GM19023 (cell line): Measurements from ENCODE around the gene TMEM131L.
"Not testable (repeated sequence)": the region's sequence is repeated elsewhere in the genome, so short reads cannot be mapped to it uniquely, and the experiment has no call there.

Source experiments
- ATAC-seq: cut with Tn5 transposase; IDR thresholded peaks from one replicate; pipeline ENCODE4 v1.9.1; 2021; ENCODE audit warnings: mild to moderate bottlenecking, moderate library complexity; ENCODE audit not compliant: unreplicated experiment

The TMEM131L gene

DNA sequence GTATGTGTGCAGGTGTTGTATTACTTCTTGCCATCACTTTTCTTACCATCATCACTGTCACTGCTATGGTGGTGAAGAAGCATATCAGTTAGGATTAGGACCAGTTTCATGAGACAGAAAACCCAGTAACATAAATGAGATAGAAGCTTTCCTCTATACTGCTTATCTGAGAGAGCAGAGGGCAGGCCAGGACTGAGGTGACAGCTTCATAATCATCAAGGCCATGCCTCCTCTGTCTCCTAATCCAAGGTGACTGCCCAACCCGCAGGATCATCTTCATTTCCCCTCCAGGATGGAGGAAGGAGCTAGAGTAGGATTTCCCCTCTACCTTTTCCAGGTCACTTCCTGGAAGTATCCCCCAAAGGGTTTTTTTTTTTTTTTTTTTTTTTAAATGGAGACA, 35.4 kb downstream of the TMEM131L start:
- ATAC-seq = no peak

DNA sequence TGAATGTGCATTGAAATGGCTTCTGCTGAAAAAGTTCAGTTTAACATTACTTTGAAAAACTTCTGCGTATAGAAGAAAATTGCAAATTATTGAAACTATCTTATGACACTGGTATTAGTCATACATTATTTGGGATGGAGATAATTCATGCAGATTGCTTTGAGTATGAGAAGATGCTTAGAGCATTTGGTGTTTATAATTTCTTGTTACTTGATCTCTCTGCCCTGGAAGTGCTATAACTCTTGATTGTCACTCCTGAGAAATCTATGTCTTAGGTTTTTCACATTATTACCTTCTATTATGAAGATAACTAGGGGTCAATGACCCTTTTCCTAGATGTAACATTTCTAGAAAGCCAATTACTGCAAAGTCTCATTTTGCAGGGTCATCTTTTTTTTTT, 36.4 kb downstream of the TMEM131L start:
- no peak for ATAC-seq

DNA sequence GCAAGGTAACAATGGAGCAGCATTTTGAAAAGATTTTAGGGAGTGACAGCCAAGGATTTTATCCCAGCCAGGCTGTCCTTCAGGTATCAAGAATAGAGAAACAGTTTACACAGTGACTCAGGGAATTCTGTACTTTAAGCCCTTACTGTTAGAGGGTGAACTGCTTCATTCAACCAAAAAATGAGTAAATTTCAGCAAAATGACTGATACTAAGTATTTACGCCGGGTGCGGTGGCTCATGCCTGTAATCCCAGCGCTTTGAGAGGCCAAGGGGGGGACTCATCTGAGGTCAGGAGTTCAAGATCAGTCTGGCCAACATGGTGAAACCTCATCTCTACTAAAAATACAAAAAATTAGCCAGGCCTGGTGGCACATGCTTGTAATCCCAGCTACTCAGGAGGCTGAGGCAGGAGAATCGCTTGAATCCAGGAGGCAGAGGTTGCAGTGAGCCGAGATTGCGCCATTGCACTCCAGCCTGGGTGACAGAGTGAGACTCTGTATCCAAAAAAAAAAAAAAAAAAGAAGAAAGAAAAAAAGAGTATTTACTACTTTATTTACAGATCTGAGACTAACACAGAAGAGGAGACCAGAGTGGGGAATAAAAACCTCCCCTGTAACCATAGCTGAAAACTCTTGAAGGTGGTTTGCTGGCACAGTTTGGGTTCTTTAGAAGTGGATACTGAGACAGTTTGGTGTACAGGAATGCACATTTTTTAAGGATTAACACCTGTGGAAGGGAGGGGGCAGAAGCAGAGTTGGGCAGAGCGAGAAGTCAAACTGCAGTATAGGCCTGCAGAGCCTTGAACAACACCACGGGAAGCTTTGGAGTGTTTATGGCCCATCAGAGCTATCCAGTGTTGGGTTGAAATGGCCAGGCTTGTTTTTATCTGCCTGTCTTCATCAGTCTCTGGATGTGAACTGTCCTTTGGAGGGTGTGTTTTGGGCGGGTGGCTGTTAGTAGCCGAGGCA, 40.5 kb downstream of the TMEM131L start:
- ATAC-seq = no peak

DNA sequence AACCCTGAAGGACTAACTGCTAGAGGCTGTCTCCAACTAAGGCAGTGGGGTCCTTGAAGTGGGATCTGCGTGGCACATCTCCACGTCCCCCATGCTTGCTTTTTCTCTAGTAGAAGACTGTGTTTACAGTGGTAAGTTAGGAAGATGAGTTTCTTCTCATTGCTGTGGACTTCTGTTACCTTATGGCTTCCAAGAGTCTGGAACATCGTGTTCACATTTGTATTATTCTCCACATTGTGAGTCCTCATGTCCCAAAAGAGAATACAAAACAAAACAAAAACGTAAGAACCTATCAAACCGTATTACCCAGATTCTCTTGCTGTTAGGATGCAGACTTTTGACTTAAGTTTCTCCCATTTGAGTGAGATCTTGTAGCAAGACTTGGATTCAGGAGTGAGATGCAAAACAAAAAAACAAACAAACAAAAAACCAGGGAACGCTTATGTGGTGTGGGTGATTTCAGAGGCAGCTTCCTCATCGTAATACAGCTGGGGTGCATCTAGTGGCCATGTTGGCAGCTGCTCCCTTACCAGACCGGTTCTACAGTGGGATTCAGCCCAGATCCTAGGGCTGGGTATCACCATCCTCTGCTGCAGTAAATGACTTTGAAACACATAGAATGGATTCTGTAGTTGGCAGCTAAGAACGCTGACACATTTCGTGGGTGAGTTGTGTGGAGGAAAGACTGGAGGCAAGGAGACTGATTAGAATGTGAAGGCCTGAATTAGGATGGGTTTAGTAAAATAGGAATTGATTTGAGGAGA, 41.3 kb downstream of the TMEM131L start:
- no peak for ATAC-seq

DNA sequence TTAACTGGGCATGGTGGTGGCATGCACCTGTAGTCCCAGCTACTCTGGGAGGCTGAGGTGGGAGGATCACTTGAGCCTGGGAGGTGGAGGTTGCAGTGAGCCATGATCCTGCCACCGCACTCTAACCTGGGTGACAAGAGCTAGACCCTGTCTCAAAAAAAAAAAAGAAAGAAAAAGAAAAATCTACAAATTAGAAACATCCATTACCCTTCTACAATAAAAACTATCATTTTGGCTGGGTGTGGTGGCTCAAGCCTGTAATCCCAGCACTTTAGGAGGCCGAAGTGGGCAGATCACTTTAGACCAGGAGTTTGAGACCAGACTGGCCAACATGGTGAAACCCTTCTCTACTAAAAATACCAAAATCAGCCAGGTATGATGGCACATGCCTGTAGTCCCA, 43.1 kb downstream of the TMEM131L start:
- ATAC-seq = not testable (repeated sequence)

DNA sequence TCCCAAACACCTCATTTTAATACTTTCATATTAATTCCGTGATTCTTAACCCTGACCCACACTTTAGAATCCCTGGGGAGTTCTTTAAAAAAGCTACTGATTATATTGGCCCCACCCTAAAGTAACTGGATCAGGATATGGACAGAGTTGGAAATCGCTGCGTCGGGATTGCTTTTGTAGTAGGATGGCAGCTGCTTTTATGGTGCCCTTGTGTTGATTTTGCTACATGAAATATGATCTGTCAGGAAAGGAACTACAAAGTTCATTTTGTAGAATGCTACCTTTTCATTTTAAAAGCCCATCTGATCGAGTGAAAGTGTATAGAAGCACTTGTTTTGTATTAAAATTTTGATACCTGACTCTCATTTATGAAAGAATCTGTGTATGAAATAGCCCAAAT, 43.6 kb downstream of the TMEM131L start:
- no peak for ATAC-seq

DNA sequence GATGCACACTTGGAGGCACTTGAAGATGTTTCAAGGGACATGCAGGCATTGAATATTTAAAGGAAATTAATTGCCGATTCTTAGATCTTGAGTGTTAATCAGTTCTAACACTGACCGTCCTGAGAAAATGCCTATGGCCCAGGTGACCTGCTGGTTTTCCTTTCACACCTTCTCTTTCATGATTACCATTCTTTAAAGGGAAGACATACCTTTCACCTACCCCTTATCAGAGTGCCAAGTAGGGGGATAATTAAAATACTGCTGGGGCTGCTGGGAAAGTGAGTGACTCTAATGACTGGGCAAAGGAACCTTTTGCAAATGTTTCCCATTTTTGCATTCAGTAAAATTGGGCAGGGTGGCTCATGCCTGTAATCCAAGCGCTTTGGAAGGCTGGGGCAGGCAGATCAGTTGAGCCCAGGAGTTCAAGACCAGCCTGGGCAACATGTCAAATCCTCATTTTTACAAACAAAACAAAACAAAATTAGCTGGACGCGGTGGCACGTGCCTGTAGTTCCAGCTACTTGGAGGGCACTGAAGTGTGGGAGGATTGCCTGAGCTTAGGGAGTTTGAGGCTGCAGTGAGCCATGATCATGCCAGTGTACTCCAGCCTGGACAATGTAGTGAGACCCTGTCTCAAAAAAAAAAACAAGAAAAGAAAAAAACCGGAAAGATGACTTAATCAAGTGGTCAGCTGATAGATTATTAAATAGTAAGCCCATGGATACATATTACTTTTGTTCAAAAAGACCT, 44.3 kb downstream of the TMEM131L start:
- ATAC-seq = no peak

DNA sequence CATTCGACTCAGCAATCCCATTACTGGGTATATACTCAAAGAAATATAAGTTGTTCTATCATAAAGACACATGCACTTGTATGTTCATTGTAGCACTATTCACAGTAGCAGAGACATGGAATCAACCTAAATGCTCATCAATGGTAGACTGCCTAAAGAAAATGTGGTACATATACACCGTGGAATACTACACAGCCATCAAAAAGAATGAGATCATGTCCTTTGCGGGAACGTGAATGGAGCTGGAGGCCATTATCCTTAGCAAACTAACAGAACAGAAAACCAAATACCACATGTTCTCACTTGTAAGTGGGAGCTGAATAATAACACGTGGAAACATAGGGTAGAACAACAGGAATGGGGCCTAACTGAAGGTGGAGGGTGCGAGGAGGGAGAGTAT, 44.9 kb downstream of the TMEM131L start:
- ATAC-seq = no peak

DNA sequence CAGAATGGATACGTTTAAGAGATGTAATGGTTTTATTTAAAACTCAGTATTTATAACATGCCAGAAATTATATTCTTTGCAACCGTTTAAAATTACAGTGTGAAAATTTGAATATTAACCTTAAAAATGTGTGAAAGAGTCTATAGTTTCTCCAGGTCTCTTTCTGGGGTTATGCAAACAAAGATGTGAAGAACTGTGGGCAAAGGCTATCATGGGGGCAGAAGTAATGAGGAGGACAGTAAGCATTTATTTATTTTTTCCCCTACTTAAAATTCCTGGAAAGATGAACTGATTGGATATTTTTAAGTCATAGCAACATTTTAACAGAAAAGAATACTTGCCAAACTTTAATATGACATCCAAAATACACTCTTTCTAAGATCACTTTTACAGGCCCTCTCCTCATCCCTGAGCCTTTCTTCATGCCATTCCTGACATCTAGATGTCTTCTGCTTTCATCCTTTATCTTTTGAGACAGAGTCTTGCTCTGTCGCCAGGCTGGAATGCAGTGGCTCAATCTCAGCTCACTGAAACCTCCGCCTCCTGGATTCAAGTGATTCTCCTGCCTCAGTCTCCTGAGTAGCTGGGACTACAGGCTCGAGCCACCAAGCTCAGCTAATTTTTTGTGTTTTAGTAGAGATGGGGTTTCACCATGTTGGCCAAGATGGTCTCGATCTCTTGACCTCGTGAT, 46.1 kb downstream of the TMEM131L start:
- no peak for ATAC-seq

DNA sequence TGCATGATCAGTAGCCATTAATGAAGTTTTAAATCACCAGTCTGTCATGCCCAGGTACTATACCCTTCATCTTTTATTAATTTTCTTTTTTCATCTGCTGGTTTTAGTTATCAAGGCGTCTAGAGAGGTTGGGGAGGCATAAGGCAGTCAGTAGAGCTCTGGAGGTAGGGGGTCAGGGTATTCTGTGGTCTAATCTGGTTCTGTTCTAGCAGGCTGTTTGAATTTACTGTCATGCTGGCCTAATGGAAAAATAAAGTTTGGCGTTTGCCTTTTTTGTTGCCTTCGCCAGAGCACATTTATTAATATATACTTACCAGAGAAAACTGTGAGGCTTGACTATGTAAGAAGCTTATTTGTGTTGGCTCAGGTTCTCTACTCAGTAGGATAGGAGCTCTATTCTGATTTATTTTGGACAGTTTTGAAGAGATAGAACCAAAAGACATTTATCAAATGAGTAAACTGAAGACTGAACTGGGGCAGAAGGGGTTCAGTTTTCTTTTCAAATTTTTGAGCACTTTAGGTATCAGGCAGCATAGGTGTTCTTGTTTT, 46.9 kb downstream of the TMEM131L start:
- ATAC-seq = no peak

DNA sequence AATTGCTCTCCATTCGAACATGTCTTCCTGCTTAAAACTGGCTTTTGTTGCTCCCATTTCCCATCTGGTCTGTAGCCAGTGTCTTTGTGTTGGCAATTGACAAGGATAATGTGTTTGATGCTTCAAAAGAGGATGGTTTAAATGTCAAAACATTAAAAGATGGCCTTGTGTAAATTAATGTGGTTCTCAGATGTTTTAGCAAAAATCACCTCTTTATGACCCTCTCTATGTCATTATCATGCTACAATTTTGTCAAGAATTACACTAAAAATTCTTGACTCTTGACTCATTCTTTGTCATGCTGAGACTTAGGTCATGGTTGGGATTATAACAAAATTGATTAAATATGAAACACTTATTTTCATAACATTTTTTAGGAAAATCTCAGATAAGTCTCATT, 47.4 kb downstream of the TMEM131L start:
- no peak for ATAC-seq

DNA sequence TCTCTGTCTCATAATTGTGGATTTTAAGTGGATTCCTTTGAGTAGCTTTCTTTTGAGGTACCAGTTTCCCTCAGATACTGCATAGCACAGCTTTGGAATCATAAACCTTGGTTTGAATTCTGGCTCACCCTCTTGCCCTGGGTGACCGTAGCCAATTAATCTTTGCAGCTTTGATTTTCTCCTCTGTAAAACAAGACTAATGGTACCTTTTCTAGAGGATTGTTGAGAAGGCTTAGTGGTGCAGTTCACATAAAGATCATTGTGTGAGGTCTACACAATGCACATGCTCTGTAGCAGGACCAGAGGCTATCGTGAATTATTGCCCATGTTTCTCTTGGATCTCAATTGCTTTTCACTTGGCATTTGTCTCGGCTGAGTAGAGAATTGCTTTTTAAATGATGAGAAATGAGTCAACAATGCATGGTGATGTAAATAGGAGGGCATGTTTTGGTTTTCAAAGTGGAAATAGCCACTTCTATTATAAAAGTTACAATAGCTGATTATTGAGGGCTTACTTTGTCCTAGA, 47.9 kb downstream of the TMEM131L start:
- ATAC-seq = no peak

DNA sequence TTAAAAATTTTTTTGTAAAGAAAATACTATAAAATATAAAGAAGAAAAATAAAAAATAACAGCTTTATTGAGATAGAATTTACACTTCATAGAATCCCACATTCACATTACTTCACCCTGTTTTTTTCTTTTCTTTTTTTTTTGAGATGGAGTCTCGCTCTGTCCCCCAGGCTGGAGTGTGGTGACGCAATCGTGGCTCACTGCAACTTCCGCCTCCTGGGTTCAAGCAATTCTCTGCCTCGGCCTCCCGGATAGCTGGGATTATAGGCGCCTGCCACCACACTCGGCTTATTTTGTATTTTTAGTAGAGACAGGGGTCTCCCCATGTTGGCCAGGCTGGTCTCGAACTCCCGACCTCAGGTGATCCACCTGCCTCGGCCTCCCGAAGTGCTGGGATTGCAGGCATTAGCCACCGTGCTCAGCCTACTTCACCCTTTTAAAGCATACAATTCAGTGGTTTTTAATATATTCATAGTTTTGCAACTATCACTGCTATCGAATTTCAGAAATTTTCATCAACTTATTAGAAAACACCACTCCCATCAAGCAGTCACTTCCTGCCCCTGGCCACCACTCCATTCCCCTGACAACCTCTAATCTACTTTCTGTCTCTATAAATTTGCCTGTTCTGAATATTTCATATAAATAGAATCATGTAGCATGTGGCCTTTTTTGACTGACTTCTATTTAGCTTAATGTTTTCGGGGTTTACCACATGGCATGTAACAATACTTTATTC, 48.7 kb downstream of the TMEM131L start:
- no peak for ATAC-seq

DNA sequence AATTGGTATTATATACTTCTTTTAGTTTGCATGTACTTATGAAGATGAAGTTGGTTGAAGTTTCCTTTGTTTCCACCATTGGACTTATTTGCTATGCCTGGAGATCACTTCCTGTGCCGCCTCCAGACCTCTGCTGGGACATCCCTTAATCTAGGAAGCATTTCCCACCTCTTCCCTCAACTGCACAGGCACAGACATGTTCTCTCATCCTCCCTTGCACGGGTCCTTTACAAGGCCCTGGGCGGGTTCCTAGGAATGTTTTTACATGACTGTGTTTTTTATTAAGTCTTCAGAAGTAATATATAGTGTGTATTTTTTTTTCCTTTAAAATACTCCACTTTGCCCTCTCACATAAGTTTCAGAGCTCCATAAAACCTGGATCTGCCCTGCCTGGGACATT, 51.0 kb downstream of the TMEM131L start:
- no peak for ATAC-seq

DNA sequence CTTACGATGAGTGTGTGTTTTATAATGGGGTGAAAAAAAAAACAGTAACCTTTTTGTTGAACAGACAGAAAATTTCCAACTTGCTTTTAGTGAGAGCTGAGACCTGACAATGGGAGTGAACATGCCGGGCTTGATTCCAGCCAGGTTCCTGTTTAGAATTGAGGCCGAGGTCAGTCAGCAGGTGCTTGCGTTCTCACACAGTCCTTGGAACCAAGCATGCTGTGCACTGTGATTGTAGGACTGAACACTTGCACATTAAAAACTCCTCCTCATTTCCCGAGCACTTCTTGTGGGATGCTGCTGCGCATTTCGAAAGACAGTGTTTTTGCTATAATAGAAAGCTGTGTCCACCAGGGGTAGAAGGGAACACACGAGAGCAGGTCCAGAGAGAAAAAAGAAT, 51.8 kb downstream of the TMEM131L start:
- no peak for ATAC-seq

DNA sequence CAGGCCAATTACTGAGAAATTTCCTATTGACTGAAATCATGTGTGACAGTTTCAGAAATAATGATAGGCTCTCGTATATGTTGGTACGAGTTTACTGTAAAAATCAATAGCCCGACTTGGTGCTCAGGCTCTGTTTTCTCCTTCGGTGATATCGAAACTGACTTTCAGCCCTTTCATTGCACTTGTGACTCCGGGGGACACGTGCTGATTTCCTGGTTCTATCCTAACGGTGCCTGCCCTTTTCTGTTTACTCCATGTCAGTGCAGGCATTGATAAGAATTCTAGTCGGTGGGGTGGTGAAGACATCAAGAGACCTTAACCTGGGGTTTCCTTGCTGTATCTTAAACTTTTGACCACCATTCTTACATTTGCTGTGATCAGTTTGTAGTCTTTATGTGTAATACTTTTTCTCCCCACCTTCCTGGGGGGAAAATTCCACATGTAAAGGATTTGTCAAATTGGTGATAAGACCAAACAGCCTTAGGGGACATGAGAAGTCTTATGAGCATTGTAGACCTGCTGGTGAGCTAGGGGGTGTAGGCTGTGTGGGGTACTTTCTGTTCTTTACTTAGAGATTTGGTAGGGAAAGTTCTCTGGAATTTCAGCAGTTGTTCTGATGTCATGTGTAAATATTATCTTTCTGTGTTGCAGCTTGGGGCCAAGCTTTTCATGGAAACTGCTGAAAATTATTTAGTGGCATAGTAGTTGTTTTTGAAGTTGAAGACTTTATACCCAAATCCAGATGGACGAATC, 52.7 kb downstream of the TMEM131L start:
- ATAC-seq = no peak

DNA sequence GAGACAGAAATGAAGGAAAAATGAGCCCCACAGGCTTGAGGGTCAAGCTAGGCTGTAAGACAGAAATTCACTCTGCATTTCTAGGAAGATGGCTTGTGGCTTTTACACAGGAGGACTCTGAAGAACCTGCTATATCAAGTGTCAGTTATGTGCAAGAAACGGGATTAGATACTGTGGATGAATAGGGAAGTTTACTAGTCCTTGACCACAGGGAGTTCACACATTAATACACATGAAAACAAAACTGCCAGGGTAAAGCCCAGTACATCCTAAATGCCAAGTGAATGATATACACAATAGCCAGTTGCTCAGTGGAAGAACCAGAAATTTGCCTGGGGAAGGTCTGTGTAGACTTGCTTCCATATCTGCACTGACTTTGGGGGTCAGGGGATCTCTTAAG, 53.5 kb downstream of the TMEM131L start:
- ATAC-seq = no peak

DNA sequence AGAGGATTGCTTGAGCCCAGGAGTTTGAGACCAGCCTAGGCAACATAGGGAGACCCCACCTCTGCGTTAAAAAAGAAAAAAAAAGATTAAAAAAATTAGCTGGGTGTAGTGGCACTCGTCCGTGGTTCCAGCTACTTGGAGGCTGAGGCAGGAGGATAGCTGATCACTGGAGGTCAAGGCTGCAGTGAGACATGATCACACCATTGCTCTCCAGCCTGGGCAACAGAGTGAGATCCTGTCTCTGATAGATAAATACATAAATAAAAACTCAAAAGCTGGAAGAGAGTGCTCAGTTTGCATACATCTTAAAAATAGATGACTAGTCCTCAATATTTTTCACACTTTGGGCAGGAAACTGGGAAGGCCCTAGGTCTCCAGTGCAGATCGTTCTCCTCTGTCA, 54.1 kb downstream of the TMEM131L start:
- no peak for ATAC-seq

DNA sequence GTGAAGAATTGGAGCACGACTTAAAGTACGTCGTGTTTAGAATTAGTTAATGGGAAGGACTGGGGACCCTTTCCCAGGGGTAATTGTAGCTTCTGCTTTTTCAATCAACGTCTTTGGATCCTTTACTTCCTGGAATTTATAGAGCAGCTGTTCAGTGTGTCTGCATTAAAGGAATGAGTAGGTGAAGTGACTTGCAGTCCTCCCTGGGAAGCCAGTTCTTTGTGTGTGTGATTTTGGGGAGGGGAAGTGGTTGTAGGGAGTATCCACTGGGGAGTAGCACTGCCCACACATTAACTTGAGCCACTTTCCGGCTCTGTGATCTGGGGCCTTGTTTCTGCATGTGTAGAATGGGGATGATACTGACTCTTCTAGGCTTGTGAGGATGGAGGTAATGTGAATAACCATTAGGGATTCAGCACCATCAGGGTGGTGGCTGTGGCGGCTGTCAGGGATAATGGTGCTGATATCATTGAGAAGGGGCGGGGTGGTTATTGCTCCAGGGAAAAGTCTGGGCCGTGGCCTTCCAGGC, 54.7 kb downstream of the TMEM131L start:
- ATAC-seq = peak; percentile 35
